Mesenchymal stem cell (in vitro differentiated cells and primary cell): ENCODE results near the gene LDLRAD3.

Experiments used
- DNase-seq: peaks from one replicate; pipeline ENCODE4 v3.0.0-alpha.2; 2013
- H2AFZ ChIP-seq: one replicate; pipeline ENCODE4 v1.6.1; 2013; ENCODE audit warnings: low read depth, mild to moderate bottlenecking, control low read depth, inconsistent platforms, low read length, moderate library complexity
- H2AK5ac ChIP-seq: 2 replicates; pipeline ENCODE4 v1.6.1; 2013; ENCODE audit warnings: low read length, moderate library complexity, mild to moderate bottlenecking, inconsistent platforms; ENCODE audit not compliant: severe bottlenecking
- H2BK120ac ChIP-seq: one replicate; pipeline ENCODE4 v1.6.1; 2013; ENCODE audit warnings: low read depth, mild to moderate bottlenecking, inconsistent platforms, low read length, moderate library complexity
- H2BK12ac ChIP-seq, 2 experiments: one replicate each; pipeline ENCODE4 v1.6.1; 2013; ENCODE audit warnings: inconsistent platforms in 2 of 2, low read length in 2 of 2, mild to moderate bottlenecking in 2 of 2, moderate library complexity in 2 of 2, control low read depth in 1 of 2
- H2BK15ac ChIP-seq: one replicate; pipeline ENCODE4 v1.6.1; 2013; ENCODE audit warnings: mild to moderate bottlenecking, low read depth, inconsistent platforms; ENCODE audit not compliant: poor library complexity, severe bottlenecking
- H2BK5ac ChIP-seq: 2 replicates; pipeline ENCODE4 v1.6.1; 2013; ENCODE audit warnings: low read depth, mild to moderate bottlenecking, low read length, control low read depth, inconsistent platforms; ENCODE audit not compliant: poor library complexity, severe bottlenecking
- H3K14ac ChIP-seq, 2 experiments: one replicate each; pipeline ENCODE4 v1.6.1; 2013; ENCODE audit warnings: inconsistent platforms in 2 of 2, low read length in 2 of 2, control low read depth in 1 of 2, mild to moderate bottlenecking in 1 of 2, moderate library complexity in 1 of 2
- H3K18ac ChIP-seq, 2 experiments: one replicate each; pipeline ENCODE4 v1.6.1; 2013; ENCODE audit warnings: inconsistent platforms in 2 of 2, low read length in 2 of 2, control low read depth in 1 of 2, low read depth in 1 of 2, mild to moderate bottlenecking in 1 of 2
- H3K23ac ChIP-seq, 2 experiments: one replicate each; pipeline ENCODE4 v1.6.1; 2013; ENCODE audit warnings: inconsistent platforms in 2 of 2, low read length in 2 of 2, mild to moderate bottlenecking in 2 of 2, moderate library complexity in 2 of 2, control low read depth in 1 of 2
- H3K27ac ChIP-seq: 2 replicates; pipeline ENCODE4 v1.5.1; 2013; ENCODE audit warnings: mild to moderate bottlenecking, moderate library complexity, low read length, control low read depth, inconsistent platforms; ENCODE audit not compliant: poor library complexity, severe bottlenecking
- H3K27me3 ChIP-seq, 2 experiments: 2 replicates each; pipeline versions ENCODE4 v1.6.1 to v1.7.0; 2013; ENCODE audit warnings: low read length in 2 of 2, mild to moderate bottlenecking in 2 of 2, moderate library complexity in 2 of 2, control low read depth in 1 of 2, inconsistent platforms in 1 of 2; ENCODE audit not compliant: control insufficient read depth in 1 of 2, insufficient read depth in 1 of 2
- H3K36me3 ChIP-seq, 2 experiments: 2 replicates each; pipeline versions ENCODE4 v1.6.1 to v1.7.0; 2013; ENCODE audit warnings: low read length in 2 of 2, control low read depth in 1 of 2, inconsistent platforms in 1 of 2, low read depth in 1 of 2, mild to moderate bottlenecking in 1 of 2; ENCODE audit not compliant: insufficient read depth in 2 of 2, control insufficient read depth in 1 of 2
- H3K4ac ChIP-seq, 2 experiments: one replicate each; pipeline ENCODE4 v1.6.1; 2013; ENCODE audit warnings: inconsistent platforms in 2 of 2, low read length in 2 of 2, mild to moderate bottlenecking in 2 of 2, moderate library complexity in 2 of 2, control low read depth in 1 of 2, low read depth in 1 of 2
- H3K4me1 ChIP-seq: 2 replicates; pipeline ENCODE4 v1.6.1; 2013; ENCODE audit warnings: low read depth, low read length, control low read depth; ENCODE audit not compliant: control insufficient read depth, insufficient read depth
- H3K4me2 ChIP-seq: 2 replicates; pipeline ENCODE4 v1.6.1; 2013; ENCODE audit warnings: low read length, mild to moderate bottlenecking, inconsistent platforms; ENCODE audit not compliant: poor library complexity, severe bottlenecking
- H3K4me3 ChIP-seq, 2 experiments: 2 replicates each; pipeline versions ENCODE4 v1.5.1 to v1.7.0; 2013; ENCODE audit warnings: low read length in 2 of 2, mild to moderate bottlenecking in 2 of 2, control low read depth in 1 of 2, low read depth in 1 of 2; ENCODE audit not compliant: insufficient read depth in 1 of 2
- H3K79me1 ChIP-seq: replicated peaks from 2 replicates; pipeline ENCODE4 v1.6.1; 2013; ENCODE audit warnings: mild to moderate bottlenecking, control low read depth, low read length, inconsistent platforms; ENCODE audit not compliant: poor library complexity, severe bottlenecking
- H3K9ac ChIP-seq: 2 replicates; pipeline ENCODE4 v1.7.0; 2013; ENCODE audit warnings: mild to moderate bottlenecking, low read length, moderate library complexity
- H3K9me3 ChIP-seq: 2 replicates; pipeline ENCODE4 v1.7.0; 2013; ENCODE audit warnings: mild to moderate bottlenecking, low read length; ENCODE audit not compliant: control insufficient read depth
- H4K8ac ChIP-seq: one replicate; pipeline ENCODE4 v1.6.1; 2013; ENCODE audit warnings: inconsistent platforms, mild to moderate bottlenecking, low read length, moderate library complexity
- H4K91ac ChIP-seq: one replicate; pipeline ENCODE4 v1.6.1; 2013; ENCODE audit warnings: mild to moderate bottlenecking, low read length, inconsistent platforms
- WGBS: methylation state at CpG from one replicate; pipeline ENCODE4 v1.1.7; 2013; ENCODE audit warnings: mixed read lengths; 5-methylcytosine and 5-hydroxymethylcytosine counted together

LDLRAD3 gene

GRCh38 chr11:36264011-36264972, 320.4 kb downstream of the LDLRAD3 start:
- Histone ChIP-seq H2BK120ac (no peak overlapping the region), H3K14ac (no peak overlapping the region), H3K27me3 (peaks cover 5 to 42% of the 10 kb centered on the region in 2 experiments), H3K18ac (no peak overlapping the region), H3K27ac (no peak overlapping the region), H2AFZ (no peak overlapping the region), H2BK15ac (no peak overlapping the region), H3K9me3 (no peaks in the 10 kb centered on the region), H2BK12ac (no peak overlapping the region), H4K91ac (no peak overlapping the region), H3K4me2 (no peak overlapping the region), H4K8ac (no peak overlapping the region), H2AK5ac (no peak overlapping the region), H3K4ac (no peak overlapping the region), H2BK5ac (no peak overlapping the region), H3K23ac (no peak overlapping the region), H3K9ac (no peak overlapping the region), H3K36me3 (no peaks in the 10 kb centered on the region), H3K4me3 (no peak overlapping the region), H3K4me1 (no peaks in the 10 kb centered on the region), H3K79me1 (no peaks in the 10 kb centered on the region)
- 80% methylated on average over 9 of the region's 9 CpGs for WGBS
- DNase-seq = no peak

GRCh38 chr11:36264973-36265344, 321.1 kb downstream of the LDLRAD3 start:
- Histone ChIP-seq H3K4me3 (no peak overlapping the region), H3K27ac (no peak overlapping the region), H3K9me3 (no peaks in the 10 kb centered on the region), H4K91ac (no peak overlapping the region), H3K14ac (no peak overlapping the region), H3K36me3 (peaks cover 0 to 3% of the 10 kb centered on the region in 2 experiments), H2BK5ac (no peak overlapping the region), H3K4me2 (no peak overlapping the region), H2BK12ac (no peak overlapping the region), H3K9ac (no peak overlapping the region), H3K27me3 (peaks cover 5 to 42% of the 10 kb centered on the region in 2 experiments), H2AFZ (no peak overlapping the region), H2BK15ac (no peak overlapping the region), H3K79me1 (no peaks in the 10 kb centered on the region), H4K8ac (no peak overlapping the region), H2BK120ac (no peak overlapping the region), H2AK5ac (no peak overlapping the region), H3K4me1 (no peaks in the 10 kb centered on the region), H3K18ac (no peak overlapping the region), H3K4ac (no peak overlapping the region), H3K23ac (no peak overlapping the region)
- WGBS = 84% methylated on average over 5 of the region's 5 CpGs
- no peak for DNase-seq

GRCh38 chr11:36265793-36266628, 322.1 kb downstream of the LDLRAD3 start:
- no peak overlapping the region for H4K91ac ChIP-seq
- no peaks in the 10 kb centered on the region for H3K4me1 ChIP-seq
- H3K27me3 ChIP-seq = peaks cover 5 to 32% of the 10 kb centered on the region in 2 experiments
- H2BK120ac ChIP-seq = no peak overlapping the region
- H3K79me1 ChIP-seq = no peaks in the 10 kb centered on the region
- no peak overlapping the region for H2AK5ac ChIP-seq
- no peak overlapping the region for H2BK5ac ChIP-seq
- no peak overlapping the region for H2BK15ac ChIP-seq
- H3K4ac ChIP-seq = no peak overlapping the region
- peaks cover 5 to 10% of the 10 kb centered on the region in 2 experiments for H3K36me3 ChIP-seq
- no peak overlapping the region for H3K4me2 ChIP-seq
- H3K9ac ChIP-seq = no peak overlapping the region
- H4K8ac ChIP-seq = no peak overlapping the region
- H2AFZ ChIP-seq = no peak overlapping the region
- H3K23ac ChIP-seq = no peak overlapping the region
- H2BK12ac ChIP-seq = no peak overlapping the region
- no peak overlapping the region for H3K18ac ChIP-seq
- no peak overlapping the region for H3K27ac ChIP-seq
- WGBS = 31% methylated on average over 12 of the region's 13 CpGs
- peak; percentile 47 for DNase-seq
- no peaks in the 10 kb centered on the region for H3K9me3 ChIP-seq
- no peak overlapping the region for H3K14ac ChIP-seq
- H3K4me3 ChIP-seq = no peak overlapping the region

GRCh38 chr11:36266767-36267166, 322.9 kb downstream of the LDLRAD3 start:
- no peak overlapping the region for H3K4ac ChIP-seq
- peaks cover 5 to 25% of the 10 kb centered on the region in 2 experiments for H3K27me3 ChIP-seq
- no peak overlapping the region for H3K23ac ChIP-seq
- 66% methylated on average over 5 of the region's 5 CpGs for WGBS
- no peak overlapping the region for H2AK5ac ChIP-seq
- H2BK120ac ChIP-seq = no peak overlapping the region
- H3K9me3 ChIP-seq = no peaks in the 10 kb centered on the region
- H3K36me3 ChIP-seq = peaks cover 12 to 18% of the 10 kb centered on the region in 2 experiments
- no peak overlapping the region for H3K14ac ChIP-seq
- no peak overlapping the region for H2AFZ ChIP-seq
- no peak overlapping the region for H3K27ac ChIP-seq
- H3K4me3 ChIP-seq = no peak overlapping the region
- H3K4me2 ChIP-seq = no peak overlapping the region
- H2BK15ac ChIP-seq = no peak overlapping the region
- no peak overlapping the region for H4K8ac ChIP-seq
- H3K79me1 ChIP-seq = no peaks in the 10 kb centered on the region
- H4K91ac ChIP-seq = no peak overlapping the region
- H2BK5ac ChIP-seq = no peak overlapping the region
- H2BK12ac ChIP-seq = no peak overlapping the region
- DNase-seq = no peak
- no peak overlapping the region for H3K9ac ChIP-seq
- no peak overlapping the region for H3K18ac ChIP-seq
- no peaks in the 10 kb centered on the region for H3K4me1 ChIP-seq
